Hepatic stellate cell (primary cell): Measurements from ENCODE around the gene PKP3.

Source experiments
- DNase-seq: peaks from one replicate; pipeline ENCODE4 v3.0.0; 2011; ENCODE audit warnings: low spot score

Gene PKP3

DNA sequence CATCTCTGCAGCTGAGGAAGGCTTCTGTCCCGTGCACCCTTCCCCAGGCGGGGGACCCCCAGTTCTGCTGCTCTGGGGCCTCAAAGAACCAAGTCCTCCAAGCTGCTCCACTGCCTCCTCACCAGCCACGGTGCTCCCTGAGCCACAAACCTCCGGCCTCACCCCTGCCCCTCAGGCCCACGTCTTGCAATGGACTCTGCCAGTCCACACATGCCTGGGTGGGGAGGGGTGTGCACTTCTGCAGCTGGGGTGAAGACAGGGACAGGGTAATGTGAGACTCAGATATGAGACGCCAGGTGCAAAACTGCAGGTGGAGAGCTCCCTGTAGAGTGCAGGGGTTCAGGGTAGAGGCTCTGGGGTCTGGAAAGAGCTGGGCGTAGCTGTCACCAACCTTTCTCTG is 52.9 kb downstream of the PKP3 start:
- no peak for DNase-seq

DNA sequence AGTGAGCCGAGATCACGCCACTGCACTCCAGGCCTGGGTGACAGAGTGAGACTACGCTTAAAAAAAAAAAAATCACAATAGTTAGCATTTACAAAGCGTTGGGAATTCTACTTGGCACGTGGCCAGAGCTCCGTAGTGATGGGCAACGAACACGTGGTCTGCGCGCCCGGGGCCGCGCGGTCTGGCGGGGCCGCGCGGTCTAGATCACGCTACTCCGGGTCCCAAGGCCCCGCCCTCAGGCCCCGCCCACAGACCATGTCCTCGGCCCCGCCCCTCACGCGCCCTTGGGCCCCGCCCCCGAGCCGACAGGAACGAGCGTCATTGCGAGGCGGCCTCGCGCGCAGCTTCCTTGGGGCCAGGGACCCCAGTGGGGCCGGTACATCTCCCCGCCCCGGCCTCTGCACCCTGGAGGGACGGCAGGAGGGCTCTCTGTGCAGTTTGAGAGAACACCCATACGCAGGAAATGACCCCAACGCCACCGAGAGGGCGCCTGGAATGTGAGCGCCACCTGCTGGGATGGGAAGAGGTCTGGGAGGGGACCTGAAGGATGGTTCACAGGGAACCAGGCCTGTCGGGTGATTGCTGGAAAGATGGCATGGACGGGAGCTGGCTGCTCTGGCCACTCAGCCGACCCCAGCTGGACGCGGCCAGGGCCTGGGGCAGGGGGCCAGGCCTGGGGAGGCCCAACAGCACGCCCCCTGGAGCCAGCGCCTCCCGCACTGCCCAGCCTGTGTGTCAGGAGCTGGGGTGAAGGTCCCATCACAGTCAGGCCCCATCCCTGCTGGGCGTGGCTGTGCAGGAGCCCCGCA is 54.1 kb downstream of the PKP3 start:
- peak; percentile 94 for DNase-seq

DNA sequence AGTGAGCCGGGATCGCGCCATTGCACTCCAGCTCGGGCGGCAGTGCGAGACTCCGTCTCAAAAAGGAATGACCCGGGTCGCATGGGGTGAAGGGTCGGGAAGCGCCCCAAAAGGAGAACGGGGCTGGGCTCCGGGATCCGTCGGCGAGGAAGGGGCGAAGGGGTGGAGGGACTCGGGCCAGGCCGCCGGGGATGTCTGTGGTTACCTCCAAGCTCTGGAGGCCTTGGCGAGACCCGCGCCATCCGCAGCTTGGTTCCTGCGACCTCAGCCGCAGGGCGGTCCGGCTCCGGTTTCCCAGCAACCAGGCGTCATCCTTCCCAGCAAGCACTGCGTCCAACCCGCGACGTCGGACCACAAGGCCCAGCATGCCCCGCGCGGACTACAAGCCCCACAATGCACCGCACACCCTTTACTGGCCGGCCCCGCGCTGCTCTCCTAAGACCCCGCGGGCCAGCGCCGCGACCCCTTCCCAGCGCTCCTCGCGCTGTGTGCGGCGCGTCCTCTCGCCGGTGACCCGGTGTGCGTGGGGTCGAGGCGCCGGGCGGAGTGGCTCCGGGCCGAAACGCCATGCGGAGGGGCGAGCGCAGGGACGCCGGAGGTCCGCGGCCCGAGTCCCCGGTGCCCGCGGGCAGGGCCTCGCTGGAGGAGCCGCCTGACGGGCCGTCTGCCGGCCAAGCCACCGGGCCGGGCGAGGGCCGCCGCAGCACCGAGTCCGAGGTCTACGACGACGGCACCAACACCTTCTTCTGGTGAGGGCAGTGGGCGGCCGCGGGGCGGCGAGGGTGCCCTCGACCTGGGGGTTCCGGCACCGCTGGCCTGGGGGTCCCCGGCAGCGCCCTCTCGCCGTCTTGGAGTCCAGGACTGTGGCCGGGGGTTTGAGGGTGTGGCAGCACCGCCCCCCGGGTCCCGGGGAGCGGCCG is 56.1 kb downstream of the PKP3 start, which contains the start of gene PTDSS2:
Gene PTDSS2 (plus strand): TSS at position 391 of the 920 bp plus-strand sequence. CDS start 177 bp downstream, at position 568.
- DNase-seq, result peak; percentile 96

DNA sequence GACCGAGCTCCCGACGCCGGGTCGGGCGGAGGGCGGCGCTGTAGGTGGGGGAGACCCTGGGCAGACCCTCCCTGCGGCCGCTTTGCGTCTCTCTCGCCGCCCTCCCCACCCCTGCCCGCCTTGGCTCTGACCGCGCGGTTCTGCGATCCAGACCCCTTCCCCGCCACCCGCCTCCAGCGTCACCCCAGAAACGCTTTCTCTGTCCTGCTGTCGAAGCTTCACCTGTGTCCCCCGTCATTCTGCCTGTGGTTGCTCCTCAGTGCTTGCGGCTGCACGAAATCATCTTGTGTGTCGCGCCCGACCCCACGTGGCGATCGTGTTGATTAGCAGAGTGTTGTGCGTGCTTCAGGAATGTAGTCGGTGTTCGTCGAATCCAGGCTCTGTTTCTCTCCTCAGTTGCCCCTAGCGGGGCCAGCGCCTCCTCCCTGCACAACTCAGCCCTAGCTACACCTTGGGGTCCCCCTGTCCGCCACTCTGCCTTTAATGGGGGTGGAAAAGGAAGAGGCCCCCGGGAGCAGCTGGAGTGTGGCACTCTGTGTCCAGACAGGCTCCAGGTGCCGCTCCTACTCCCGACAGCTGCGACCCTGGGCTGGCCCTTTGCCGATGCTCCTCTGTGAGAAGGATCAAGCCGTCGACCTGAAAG is 56.9 kb downstream of the PKP3 start:
- peak; percentile 85 for DNase-seq

DNA sequence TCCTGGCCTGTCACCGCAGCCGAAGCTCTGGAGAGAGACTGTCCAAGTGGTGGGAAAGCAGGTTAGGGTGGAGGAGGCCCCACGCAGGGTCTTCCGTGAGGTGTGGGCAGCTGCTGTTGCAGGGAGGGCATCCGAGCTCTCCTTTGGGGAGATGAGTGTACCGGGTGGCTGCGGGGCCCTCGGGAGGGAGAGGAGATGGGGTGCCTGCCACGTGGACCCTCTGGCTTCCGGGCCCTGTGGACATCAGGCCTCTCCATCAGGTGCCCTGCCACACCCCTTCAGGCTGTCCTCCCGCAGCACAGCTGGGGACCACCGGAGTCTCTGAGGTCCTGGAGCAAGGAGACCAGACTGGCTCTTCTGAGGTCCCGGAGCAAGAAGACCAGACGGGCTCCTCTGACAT is 57.7 kb downstream of the PKP3 start:
- no peak for DNase-seq

DNA sequence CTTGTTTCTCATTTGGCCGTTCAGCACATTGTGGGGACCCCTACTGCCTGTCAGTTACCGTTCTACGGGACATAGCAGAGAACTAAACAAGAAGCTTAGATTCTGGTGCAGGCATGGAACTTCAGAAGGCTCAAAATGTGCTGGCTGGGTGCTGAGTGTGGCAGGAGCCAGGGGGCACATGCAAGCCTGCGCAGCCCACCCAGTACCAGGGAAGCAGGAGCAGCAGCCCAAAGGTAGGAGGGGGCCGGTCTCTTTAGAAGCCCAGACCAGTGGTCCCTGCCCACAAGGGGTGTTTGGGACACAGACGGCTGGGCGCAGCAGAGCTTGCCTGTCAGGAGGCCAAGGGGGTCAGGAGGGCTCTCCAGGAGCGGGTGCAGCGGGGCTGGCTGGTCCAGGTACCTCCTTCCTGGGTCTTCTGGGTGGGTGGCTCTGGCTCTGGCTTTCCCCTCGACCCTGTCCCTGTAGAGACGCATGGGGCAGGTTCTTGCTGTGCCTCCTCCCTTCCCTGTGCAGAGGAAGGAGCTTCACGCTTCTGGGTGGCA is 58.3 kb downstream of the PKP3 start:
- DNase-seq, result no peak

DNA sequence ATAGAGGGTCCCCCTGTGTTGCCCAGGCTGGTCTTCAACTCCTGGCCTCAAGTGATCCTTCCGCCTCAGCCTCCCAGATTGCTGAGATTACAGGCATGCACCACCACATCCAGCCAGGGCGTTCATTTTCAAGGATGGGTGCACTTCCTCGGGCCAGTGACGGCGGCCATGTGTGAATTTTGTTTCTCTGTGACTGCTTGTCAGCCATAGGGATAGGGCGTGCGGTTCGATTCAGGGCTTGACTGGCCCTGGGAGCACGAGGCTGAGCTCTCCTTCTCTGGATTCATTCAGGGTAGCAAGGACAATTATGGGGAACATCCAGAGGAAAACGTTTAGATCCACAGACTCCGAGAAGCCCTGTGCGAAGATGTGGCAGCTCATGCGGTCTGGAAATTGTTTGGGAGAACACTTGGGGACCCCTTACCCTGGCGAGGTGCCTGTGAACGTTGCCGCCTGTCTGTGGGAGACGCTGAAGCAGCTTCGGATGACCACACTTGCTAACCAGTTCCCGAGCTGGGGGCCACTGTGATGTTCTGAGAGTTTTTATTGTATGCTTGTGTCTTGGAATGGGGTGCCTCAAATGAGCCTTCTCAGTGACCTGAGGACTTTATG is 59.0 kb downstream of the PKP3 start:
- no peak for DNase-seq

DNA sequence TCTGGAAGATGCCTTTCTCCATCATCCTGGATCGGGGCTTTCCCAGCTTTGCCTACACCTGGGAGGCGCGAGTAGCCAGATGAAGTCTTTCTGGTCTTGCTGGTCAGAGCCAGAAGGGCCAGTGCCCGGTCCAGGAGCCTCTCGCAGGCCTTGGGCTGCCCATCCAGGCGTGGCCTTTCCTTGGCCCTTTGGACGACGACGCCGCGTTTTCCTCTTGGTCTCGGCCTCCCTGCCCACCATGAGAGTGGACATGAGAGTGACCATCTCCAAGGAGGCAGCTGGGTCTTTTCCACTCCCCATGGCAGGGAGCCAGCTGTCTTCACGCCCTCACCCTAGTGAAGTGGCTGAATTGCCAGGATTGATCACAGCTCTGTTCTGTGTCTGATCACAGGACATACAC is 59.6 kb downstream of the PKP3 start:
- DNase-seq, result no peak

DNA sequence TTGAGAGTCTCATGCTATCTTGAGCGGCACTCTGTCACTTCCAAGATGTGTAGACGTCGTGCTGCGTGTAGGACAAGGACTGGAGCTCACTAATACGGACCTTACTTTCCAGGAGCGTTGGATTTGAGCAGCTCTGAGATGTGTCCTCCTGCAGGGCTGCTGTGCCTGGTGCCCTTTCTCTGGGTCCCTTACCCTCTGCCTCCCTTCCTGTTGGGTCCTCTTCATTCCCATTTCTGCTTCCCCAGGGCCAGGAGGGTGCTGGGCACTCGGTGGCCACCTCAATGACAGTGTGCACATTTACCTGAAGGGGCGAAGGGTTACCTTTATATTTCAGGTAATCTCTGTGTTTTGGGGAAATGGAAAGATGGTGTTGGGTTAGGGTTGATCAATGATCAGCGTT is 60.0 kb downstream of the PKP3 start:
- no peak for DNase-seq
